H1 (cell line): Measurements from ENCODE around the gene SPECC1. TPM values are rescaled to one million over a fixed set of nuclear protein-coding genes. Genes with fewer than 3 reads are reported as not detected.

ENCODE experiments used
- CTCF ChIA-PET: fragments of 300-600 bp; sonication (Branson Sonifier 250); formaldehyde crosslinking; loops from one replicate; lab custom pipeline; 2021; ENCODE audit not compliant: partially characterized antibody; lab: Charles Lee
- POLR2A ChIA-PET: fragments of 300-600 bp; sonication (Branson Sonifier 250); formaldehyde crosslinking; loops from one replicate; lab custom pipeline; 2021; ENCODE audit warnings: inconsistent platforms; ENCODE audit not compliant: partially characterized antibody; lab: Charles Lee
- DNase-seq, 2 experiments: peaks; one replicate each; pipeline versions ENCODE4 v3.0.0 to v3.0.0-alpha.2; 2010 to 2022; ENCODE audit warnings: low spot score in 2 of 2, low read depth in 1 of 2, mixed read lengths in 1 of 2
- FAIRE-seq: peaks from 2 replicates; lab custom pipeline; 2011; peaks lifted over from hg19 to GRCh38; lab: Jason Lieb, UNC
- H2AFZ ChIP-seq: 2 replicates; pipeline ENCODE4 v1.8.1; 2012; ENCODE audit warnings: low read length, inconsistent platforms
- H2AK5ac ChIP-seq: 2 replicates; pipeline ENCODE4 v1.6.1; 2013; ENCODE audit warnings: low read depth, low read length
- H2BK120ac ChIP-seq: replicated peaks from 2 replicates; pipeline ENCODE3; 2013; ENCODE audit warnings: low read depth, low read length, inconsistent platforms
- H2BK12ac ChIP-seq: 2 replicates; pipeline ENCODE4 v1.6.1; 2013; ENCODE audit warnings: low read depth, low read length
- H2BK15ac ChIP-seq: 2 replicates; pipeline ENCODE4 v1.6.1; 2013; ENCODE audit warnings: low read length
- H2BK20ac ChIP-seq: 2 replicates; pipeline ENCODE4 v1.6.1; 2013; ENCODE audit warnings: low read length
- H2BK5ac ChIP-seq: 2 replicates; pipeline ENCODE4 v1.6.1; 2013; ENCODE audit warnings: low read depth, low read length
- H3K14ac ChIP-seq: 2 replicates; pipeline ENCODE4 v1.6.1; 2013; ENCODE audit warnings: inconsistent platforms; ENCODE audit not compliant: insufficient read length
- H3K18ac ChIP-seq: 2 replicates; pipeline ENCODE4 v1.6.1; 2013; ENCODE audit warnings: low read length; ENCODE audit errors: extremely low read depth
- H3K23ac ChIP-seq: 2 replicates; pipeline ENCODE4 v1.6.1; 2013; ENCODE audit warnings: inconsistent platforms; ENCODE audit not compliant: insufficient read length
- H3K23me2 ChIP-seq: 2 replicates; pipeline ENCODE4 v1.6.1; 2013; ENCODE audit warnings: low read depth, low read length
- H3K27ac ChIP-seq: 2 replicates; pipeline ENCODE4 v1.6.1; 2011; ENCODE audit warnings: low read depth, low read length, inconsistent platforms
- H3K27me3 ChIP-seq, 4 experiments: replicated peaks in 1 of 4; 1 replicate in 1 of 4; 2 replicates in 3 of 4; pipeline versions ENCODE4 v1.6.1 to v1.8.1; 2011 to 2013; ENCODE audit warnings: low read length in 3 of 4, mild to moderate bottlenecking in 3 of 4, inconsistent platforms in 2 of 4, mixed read lengths in 2 of 4, moderate library complexity in 1 of 4; ENCODE audit not compliant: control insufficient read depth in 3 of 4, insufficient read depth in 3 of 4; ENCODE audit errors: extremely low read depth in 1 of 4
- H3K36me3 ChIP-seq, 4 experiments: 2 replicates each; pipeline versions ENCODE4 v1.6.1 to v1.8.1; 2011 to 2013; ENCODE audit warnings: mild to moderate bottlenecking in 4 of 4, low read length in 3 of 4, moderate library complexity in 2 of 4, control low read depth in 1 of 4, inconsistent platforms in 1 of 4; ENCODE audit not compliant: insufficient read depth in 4 of 4, control insufficient read depth in 2 of 4
- H3K4ac ChIP-seq: replicated peaks from 2 replicates; pipeline ENCODE3; 2013; ENCODE audit warnings: low read length, low read depth, mixed read lengths, inconsistent platforms; ENCODE audit not compliant: insufficient read length
- H3K4me1 ChIP-seq, 4 experiments: replicated peaks in 1 of 4; 1 replicate in 1 of 4; 2 replicates in 3 of 4; pipeline versions ENCODE4 v1.6.1 to v1.8.1; 2011 to 2013; ENCODE audit warnings: low read length in 3 of 4, inconsistent platforms in 2 of 4, mixed read lengths in 1 of 4; ENCODE audit not compliant: insufficient read depth in 4 of 4, control insufficient read depth in 3 of 4
- H3K4me2 ChIP-seq, 2 experiments: 2 replicates each; pipeline versions ENCODE4 v1.6.1 to v1.8.1; 2011 to 2013; ENCODE audit warnings: low read depth in 2 of 2, low read length in 2 of 2, control low read depth in 1 of 2, inconsistent platforms in 1 of 2, mild to moderate bottlenecking in 1 of 2; ENCODE audit not compliant: insufficient read depth in 1 of 2
- H3K4me3 ChIP-seq, 4 experiments: fragments of 200-600, 300-600 bp in 1 of 4; sonication (generic), shearing (Covaris generic), sonication (Bioruptor Twin) in 1 of 4; 2 replicates each; pipeline versions ENCODE4 v1.5.1 to v1.8.1; 2011 to 2016; ENCODE audit warnings: low read length in 4 of 4, low read depth in 3 of 4, control low read depth in 2 of 4, inconsistent platforms in 2 of 4, mild to moderate bottlenecking in 2 of 4, mixed read lengths in 1 of 4, moderate library complexity in 1 of 4; ENCODE audit not compliant: insufficient read depth in 2 of 4; ENCODE audit errors: extremely low read depth in 1 of 4
- H3K56ac ChIP-seq: replicated peaks from 2 replicates; pipeline ENCODE3; 2013; ENCODE audit warnings: low read depth, mild to moderate bottlenecking, mixed read lengths, low read length, inconsistent platforms; ENCODE audit not compliant: insufficient read length
- H3K79me1 ChIP-seq: 2 replicates; pipeline ENCODE4 v1.6.1; 2013; ENCODE audit warnings: low read depth, low read length, control low read depth
- H3K79me2 ChIP-seq, 2 experiments: 2 replicates each; pipeline versions ENCODE4 v1.6.1 to v1.8.1; 2012 to 2013; ENCODE audit warnings: low read length in 2 of 2, mild to moderate bottlenecking in 2 of 2, inconsistent platforms in 1 of 2; ENCODE audit not compliant: insufficient read depth in 2 of 2, control insufficient read depth in 1 of 2
- H3K9ac ChIP-seq, 4 experiments: replicated peaks in 1 of 4; 1 replicate in 1 of 4; 2 replicates in 3 of 4; pipeline versions ENCODE4 v1.6.1 to v1.8.1; 2011 to 2013; ENCODE audit warnings: low read depth in 3 of 4, low read length in 3 of 4, control low read depth in 2 of 4, mild to moderate bottlenecking in 2 of 4, moderate library complexity in 2 of 4, inconsistent platforms in 1 of 4; ENCODE audit errors: extremely low read depth in 1 of 4
- H3K9me3 ChIP-seq, 2 experiments: 2 replicates each; pipeline versions ENCODE4 v1.6.1 to v1.8.1; 2012 to 2013; ENCODE audit warnings: mild to moderate bottlenecking in 2 of 2, moderate library complexity in 2 of 2, control low read depth in 1 of 2, inconsistent platforms in 1 of 2, low read depth in 1 of 2, low read length in 1 of 2, mixed read lengths in 1 of 2; ENCODE audit not compliant: insufficient read depth in 2 of 2
- H4K20me1 ChIP-seq, 2 experiments: replicated peaks in 1 of 2; 2 replicates each; pipeline versions ENCODE3 to v1.8.1; 2011 to 2013; ENCODE audit warnings: inconsistent platforms in 2 of 2, low read length in 2 of 2, mild to moderate bottlenecking in 1 of 2; ENCODE audit not compliant: insufficient read depth in 2 of 2, control insufficient read depth in 1 of 2
- H4K5ac ChIP-seq: 2 replicates; pipeline ENCODE4 v1.6.1; 2013; ENCODE audit warnings: low read length, low read depth, mixed read lengths, inconsistent platforms; ENCODE audit not compliant: insufficient read length
- H4K8ac ChIP-seq: 2 replicates; pipeline ENCODE4 v1.8.0; 2013; ENCODE audit warnings: mild to moderate bottlenecking, moderate library complexity, low read length, inconsistent platforms; ENCODE audit not compliant: insufficient read depth; ENCODE audit errors: extremely low read depth
- H4K91ac ChIP-seq: replicated peaks from 2 replicates; pipeline ENCODE3; 2013; ENCODE audit warnings: low read length, mixed read lengths, inconsistent platforms; ENCODE audit not compliant: insufficient read length
- CTBP2 ChIP-seq: IDR thresholded peaks from 2 replicates; pipeline ENCODE4 v1.7.0; 2011; ENCODE audit warnings: borderline replicate concordance, mild to moderate bottlenecking, moderate library complexity, mixed read lengths, low read length; ENCODE audit not compliant: insufficient read depth, insufficient read length
- HDAC6 ChIP-seq: IDR thresholded peaks from one replicate; pipeline ENCODE4 v1.7.1; 2012; ENCODE audit warnings: low read depth, mild to moderate bottlenecking, inconsistent platforms, low read length, moderate library complexity
- polyA plus RNA-seq, 7 experiments: library from polyadenylated mRNA; depleted of rRNA in 3 of 7; stranded (reverse) in 5 of 7; unstranded in 2 of 7; fragments of >200 nt in 5 of 7; fragments of 200-250 nt in 2 of 7; gene quantifications; 1 replicate in 5 of 7; 2 replicates in 1 of 7; 4 replicates in 1 of 7; pipeline versions ENCODE4 v1.2.1 to v1.2.3, GENCODE V29; 2011 to 2013; ENCODE audit warnings: missing spikeins in 2 of 7, mixed read lengths in 2 of 7
- total RNA-seq: library from RNA; stranded (reverse); fragmentation: NEBNext Ultra II Directional; extraction: Animal tissue kit (Norgen Biotek cat#: 25700); gene quantifications from 2 replicates; pipeline ENCODE4 v1.2.1, GENCODE V29; 2021

Gene SPECC1
- total and polyA plus RNA-seq, 2 of the 8 experiments (the other 6 are each of a cell fraction or from before 2014, with no cell fraction given): 35.8 to 87.9 TPM

- no peak overlapping the region for H4K5ac ChIP-seq
- H2BK20ac ChIP-seq: no peak overlapping the region
- no peak overlapping the region for H3K23ac ChIP-seq
- no peak for DNase-seq
- H2BK120ac ChIP-seq: no peak overlapping the region
- no peak overlapping the region for H3K4me2 ChIP-seq
- no peaks in the 10 kb centered on the region for H3K79me2 ChIP-seq
- no peak overlapping the region for H3K18ac ChIP-seq
- no peak overlapping the region for H3K4me3 ChIP-seq
- CTCF ChIA-PET: no interaction called here
- H2BK15ac ChIP-seq: no peak overlapping the region
- no peak overlapping the region for H3K27ac ChIP-seq
- H2AFZ ChIP-seq: no peak overlapping the region
- no peak overlapping the region for H3K56ac ChIP-seq
- H3K23me2 ChIP-seq: no peaks in the 10 kb centered on the region
- H2AK5ac ChIP-seq: no peak overlapping the region
- no peaks in the 10 kb centered on the region for H3K4me1 ChIP-seq
- no peaks in the 10 kb centered on the region for H3K9me3 ChIP-seq
- TF ChIP-seq CTBP2: no peak
- TF ChIP-seq HDAC6: no peak
- TF ChIP-seq, all 59 proteins: peak for 0
- H3K9ac ChIP-seq: no peak overlapping the region
- no peak overlapping the region for H2BK12ac ChIP-seq
- POLR2A ChIA-PET: no interaction called here
- no peaks in the 10 kb centered on the region for H3K27me3 ChIP-seq
- no peak for FAIRE-seq
- H3K4ac ChIP-seq: no peak overlapping the region
- no peaks in the 10 kb centered on the region for H3K79me1 ChIP-seq
- H4K91ac ChIP-seq: no peak overlapping the region
- H3K36me3 ChIP-seq: no peaks in the 10 kb centered on the region
- no peak overlapping the region for H2BK5ac ChIP-seq
- H3K14ac ChIP-seq: no peak overlapping the region
- no peaks in the 10 kb centered on the region for H4K20me1 ChIP-seq
- no peak overlapping the region for H4K8ac ChIP-seq
Observed at GRCh38 chr17:20040216-20040615, 31.1 kb downstream of the SPECC1 start.
